ENCODE measurements around the gene NPAS3.

NPAS3 gene

GRCh38 chr14:33711811-33712216 lies 773.1 kb downstream of the NPAS3 start:
- no peak for DNase-seq (ENCODE audit: low read depth in 2 of 2)

DNA sequence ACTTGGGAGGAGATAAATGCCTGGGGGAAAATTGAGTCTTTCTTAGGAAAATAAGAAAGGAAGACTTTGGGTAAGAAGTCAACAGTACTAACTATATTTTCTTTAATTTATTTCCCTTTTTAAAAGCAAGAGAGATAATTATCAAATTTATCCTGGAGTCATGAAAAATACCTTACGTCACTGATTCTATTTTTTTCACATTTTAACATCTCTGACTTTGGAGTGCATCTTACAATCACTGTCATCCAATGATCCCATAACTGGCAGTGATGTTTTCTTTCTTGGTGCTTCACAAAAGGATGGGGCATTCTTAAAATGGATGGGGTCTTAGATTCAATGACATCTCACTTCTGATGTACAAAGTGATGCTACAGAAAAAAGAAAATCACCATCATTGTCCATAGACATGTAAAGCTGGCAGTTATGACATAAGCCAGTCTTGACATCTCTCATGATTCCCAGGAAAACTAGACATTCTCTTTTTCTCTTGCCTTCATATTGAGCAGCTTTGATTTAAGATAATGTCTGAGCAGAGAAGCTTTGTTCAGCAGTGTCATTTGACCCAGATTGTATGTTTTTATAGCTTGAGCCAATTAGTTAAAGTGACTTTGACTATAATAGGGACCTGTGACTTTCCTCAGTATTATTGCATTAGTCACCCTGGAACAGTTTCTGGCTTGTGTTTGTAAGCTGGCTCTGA lies 776.0 kb downstream of the NPAS3 start:
- no peak for DNase-seq (ENCODE audit: low read depth in 2 of 2)

GRCh38 chr14:33715227-33715528 lies 776.5 kb downstream of the NPAS3 start:
- no peak for DNase-seq (ENCODE audit: low read depth in 2 of 2)

DNA sequence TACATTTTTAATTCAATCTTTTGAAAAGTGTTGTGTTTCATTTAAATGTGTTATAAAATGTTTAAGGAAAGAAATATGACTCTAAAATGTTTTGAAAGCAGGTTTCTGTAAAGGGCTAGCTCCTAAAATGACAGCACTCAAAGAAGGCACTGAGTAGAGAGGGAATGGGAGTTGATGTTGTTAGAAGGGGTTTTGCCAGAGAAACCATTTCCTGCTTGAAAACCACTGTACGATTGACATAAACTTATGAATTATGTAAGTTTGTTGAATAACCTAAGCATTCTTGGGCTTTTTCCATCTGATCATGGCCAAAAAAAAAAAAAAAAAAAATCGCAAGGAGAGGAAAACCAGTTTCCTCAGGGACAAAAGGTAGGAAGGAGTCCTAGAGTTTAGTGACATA lies 778.2 kb downstream of the NPAS3 start:
- DNase-seq (ENCODE audit: low read depth in 2 of 2), result no peak

- no peak for DNase-seq (ENCODE audit: low read depth in 2 of 2)
These were observed 779.2 kb downstream of the NPAS3 start for GRCh38 chr14:33717866-33718265.

DNA sequence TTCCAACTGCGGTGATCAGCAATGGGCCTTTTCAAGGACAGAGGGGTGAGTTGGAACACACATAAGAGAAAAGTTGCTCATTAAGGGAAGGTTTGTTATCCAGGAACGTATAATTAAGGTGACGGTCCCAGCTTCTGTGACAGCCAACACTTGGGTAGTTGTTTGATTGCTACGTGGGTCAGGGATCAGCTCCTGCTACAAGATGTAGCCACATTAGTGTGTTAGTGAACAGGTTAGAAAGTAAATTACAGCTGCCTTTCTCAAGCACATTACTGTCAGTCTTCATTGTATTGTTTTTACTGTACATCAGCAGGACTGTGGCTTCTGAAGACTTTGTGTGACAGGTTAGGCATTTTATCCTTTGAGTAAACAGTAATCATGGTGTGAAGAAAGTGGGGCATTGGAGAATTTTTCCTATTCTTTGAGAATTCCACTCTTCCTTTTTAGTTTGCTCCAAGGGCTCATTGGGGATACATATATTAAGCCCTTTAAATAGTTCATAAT lies 781.7 kb downstream of the NPAS3 start:
- no peak for DNase-seq (ENCODE audit: low read depth in 2 of 2)

GRCh38 chr14:33726685-33727084 lies 788.0 kb downstream of the NPAS3 start:
- DNase-seq (ENCODE audit: low read depth in 2 of 2), result no peak

DNA sequence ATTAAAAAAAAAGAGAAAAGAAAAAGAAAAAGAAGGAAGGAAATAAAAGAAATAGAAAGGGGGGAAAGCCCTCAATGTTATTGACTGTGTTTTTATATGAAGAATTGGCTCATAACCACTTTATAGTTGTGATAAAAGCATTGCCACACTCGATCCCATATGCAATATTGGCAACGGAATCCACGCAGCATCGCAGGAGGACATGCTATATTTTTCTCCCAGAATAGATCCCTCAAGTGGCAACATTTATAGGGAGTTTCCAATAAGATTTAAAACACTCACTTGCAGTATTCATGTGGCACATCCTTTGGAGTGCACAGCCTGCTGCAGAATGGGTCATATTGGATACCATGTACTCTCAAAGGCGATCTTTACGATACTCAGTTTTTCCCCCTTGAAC lies 788.9 kb downstream of the NPAS3 start:
- no peak for DNase-seq (ENCODE audit: low read depth in 2 of 2)

GRCh38 chr14:33728010-33728498 lies 789.4 kb downstream of the NPAS3 start:
- DNase-seq (ENCODE audit: low read depth in 2 of 2), result no peak

- DNase-seq (ENCODE audit: low read depth in 2 of 2), result no peak
These were observed 791.5 kb downstream of the NPAS3 start for GRCh38 chr14:33730156-33730555.

GRCh38 chr14:33732175-33732574 lies 793.5 kb downstream of the NPAS3 start:
- no peak for DNase-seq (ENCODE audit: low read depth in 2 of 2)

GRCh38 chr14:33733310-33733709 lies 794.6 kb downstream of the NPAS3 start:
- no peak for DNase-seq (ENCODE audit: low read depth in 2 of 2)

DNA sequence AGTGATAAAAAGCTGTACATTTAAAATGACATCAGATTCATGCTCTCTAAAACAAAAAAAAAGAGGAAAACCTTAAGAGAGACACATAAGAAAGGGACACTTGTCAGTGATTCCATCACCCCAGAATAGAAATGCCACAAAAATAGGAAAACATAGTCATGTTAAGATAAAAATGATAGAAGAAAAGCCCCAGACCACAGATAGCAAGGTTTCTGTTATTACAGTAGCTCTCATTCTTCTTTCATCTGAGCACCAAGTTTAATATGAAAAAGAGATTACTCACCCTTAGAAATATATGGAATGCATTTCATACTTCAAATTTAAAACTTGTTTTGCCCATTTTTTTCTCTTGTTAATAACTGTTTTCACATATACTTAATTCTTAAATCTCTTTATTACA lies 795.0 kb downstream of the NPAS3 start:
- DNase-seq (ENCODE audit: low read depth in 2 of 2), result no peak

GRCh38 chr14:33734387-33734786 lies 795.7 kb downstream of the NPAS3 start:
- DNase-seq (ENCODE audit: low read depth in 2 of 2), result no peak

DNA sequence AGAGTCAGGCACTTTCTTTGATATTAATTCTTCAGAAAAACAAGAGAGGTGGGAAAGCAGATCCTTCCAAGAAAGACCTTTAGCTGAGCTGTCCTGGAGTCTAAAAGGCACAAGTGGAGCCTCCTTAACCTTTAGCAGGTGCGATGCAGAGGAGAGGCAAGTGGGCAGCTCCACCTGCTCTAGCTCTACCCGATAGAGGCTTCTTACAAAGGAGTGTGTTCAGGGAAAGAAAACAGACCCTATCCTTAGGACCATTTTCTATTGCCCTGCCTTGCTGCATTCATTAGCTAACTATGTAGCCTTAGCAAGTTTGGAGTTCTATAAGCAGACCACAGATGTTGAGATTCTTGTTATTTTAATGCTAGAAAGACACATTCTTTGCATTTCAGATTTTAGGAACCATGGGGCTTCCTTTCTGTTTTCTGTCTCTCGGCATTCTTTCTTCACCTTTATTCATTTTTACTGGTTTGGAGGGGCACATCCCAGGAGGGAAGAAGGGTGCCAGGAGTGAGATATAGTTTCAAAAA lies 797.7 kb downstream of the NPAS3 start:
- no peak for DNase-seq (ENCODE audit: low read depth in 2 of 2)

- DNase-seq (ENCODE audit: low read depth in 2 of 2), result no peak
These were observed 798.3 kb downstream of the NPAS3 start for GRCh38 chr14:33736979-33737378.

GRCh38 chr14:33737446-33737845 lies 798.8 kb downstream of the NPAS3 start:
- no peak for DNase-seq (ENCODE audit: low read depth in 2 of 2)

DNA sequence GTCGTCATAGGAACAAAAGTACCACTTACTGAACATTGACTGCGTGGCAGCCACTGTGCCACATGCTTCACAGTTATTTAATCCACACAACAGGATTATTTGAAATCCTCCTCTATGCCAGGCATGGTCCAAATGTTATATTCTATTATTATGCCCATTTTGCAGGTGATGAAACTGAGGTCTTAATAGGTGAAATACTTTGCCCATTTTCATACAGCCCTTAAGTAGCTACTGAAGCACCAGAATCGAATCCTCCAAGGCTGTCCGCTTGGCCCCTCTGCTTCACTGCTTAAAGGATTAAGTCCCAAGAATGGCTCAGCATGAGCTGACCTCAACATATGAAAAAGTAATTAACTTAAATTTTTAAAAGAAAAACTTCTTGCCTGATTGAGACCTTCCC lies 799.4 kb downstream of the NPAS3 start:
- DNase-seq (ENCODE audit: low read depth in 2 of 2), result no peak

DNA sequence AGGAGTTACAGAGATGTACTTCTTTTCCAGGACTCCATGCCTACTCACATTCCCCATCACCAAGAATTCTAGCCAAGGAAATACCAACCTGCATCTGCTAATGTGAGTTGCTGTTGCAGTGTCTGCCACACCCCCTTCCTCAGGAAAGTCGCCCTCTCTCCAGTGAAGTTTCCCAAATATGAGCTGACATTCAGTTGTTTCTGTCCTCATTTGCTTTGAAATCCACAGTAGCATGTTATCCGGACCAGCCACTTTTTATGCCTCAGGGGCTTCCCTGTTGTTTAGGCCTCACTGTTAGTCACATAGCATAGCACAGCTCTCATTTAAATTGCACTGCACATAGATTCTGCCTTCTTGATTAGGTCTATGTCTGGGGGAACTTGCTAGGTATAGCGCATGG lies 799.8 kb downstream of the NPAS3 start:
- no peak for DNase-seq (ENCODE audit: low read depth in 2 of 2)

- DNase-seq (ENCODE audit: low read depth in 2 of 2), result no peak
These were observed 801.9 kb downstream of the NPAS3 start for GRCh38 chr14:33740531-33740930.

DNA sequence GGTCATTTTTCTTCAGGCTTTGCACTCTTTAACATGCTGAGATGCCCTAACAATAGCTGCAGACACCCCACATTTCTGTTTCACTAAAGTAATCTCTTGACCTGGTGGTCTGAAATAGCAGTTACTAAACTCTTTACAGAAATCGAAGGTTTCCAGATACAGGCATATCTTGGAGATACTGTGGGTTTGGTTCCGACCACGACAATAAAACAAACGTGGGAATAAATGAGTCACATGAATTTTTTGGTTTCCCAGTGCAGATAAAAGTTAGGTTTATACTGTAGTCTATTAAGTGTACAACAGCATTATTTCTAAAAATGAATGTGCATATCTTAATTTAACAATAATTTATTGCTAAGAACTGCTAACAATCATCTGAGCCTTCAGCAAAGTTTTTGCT lies 803.5 kb downstream of the NPAS3 start:
- DNase-seq (ENCODE audit: low read depth in 2 of 2), result no peak

DNA sequence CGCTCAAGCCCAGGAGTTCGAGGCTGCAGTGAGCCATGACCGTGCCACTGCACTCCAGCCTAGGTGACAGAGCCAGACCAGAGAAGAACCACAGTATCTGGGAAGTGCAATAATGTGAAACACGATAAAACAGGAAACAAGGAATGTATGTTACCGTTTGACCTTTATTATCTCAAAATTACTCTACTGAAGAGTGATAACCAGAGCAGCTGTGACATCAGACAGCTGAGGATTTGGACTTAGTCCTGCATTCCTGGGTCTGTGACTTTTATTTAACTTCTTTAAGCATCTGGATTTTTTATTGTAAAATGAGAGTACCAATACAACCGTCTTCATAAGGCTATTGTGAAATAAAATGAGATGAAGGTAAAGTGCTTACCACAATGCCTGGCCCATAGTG lies 806.5 kb downstream of the NPAS3 start:
- no peak for DNase-seq (ENCODE audit: low read depth in 2 of 2)

- DNase-seq (ENCODE audit: low read depth in 2 of 2), result no peak
These were observed 809.1 kb downstream of the NPAS3 start for GRCh38 chr14:33747749-33748148.

DNA sequence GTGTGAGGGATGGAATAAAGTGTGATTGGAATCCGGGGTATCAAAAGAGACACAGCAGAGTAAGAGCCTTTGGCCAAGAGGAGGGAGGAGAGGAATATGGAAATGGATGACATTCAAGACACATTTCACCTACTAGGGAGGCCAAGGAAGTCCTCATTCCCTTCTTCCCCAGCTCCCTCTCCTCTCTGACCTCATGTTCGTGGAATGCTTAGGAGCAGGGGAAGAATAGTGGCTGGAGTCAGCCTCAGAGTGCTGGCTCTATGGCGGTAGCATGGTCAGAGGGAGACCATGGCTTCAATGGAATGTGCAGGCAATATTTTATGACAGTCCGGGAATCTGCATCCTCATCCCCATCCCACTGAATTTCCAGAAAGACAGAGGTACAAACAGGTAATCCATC lies 815.6 kb downstream of the NPAS3 start:
- DNase-seq (ENCODE audit: low read depth in 2 of 2), result no peak

Measured in stimulated activated CD8-positive, alpha-beta memory T cell treated with anti-CD3 and anti-CD28 coated beads, Interleukin-2, amount 100 ng/mL, for 48 hours (primary cell).